Femur (tissue), 1 donor: Measurements from ENCODE around the gene LTBP1.

Source experiments
- DNase-seq: peaks from one replicate; pipeline ENCODE4 v3.0.0-alpha.2; 2017

The LTBP1 gene

DNA sequence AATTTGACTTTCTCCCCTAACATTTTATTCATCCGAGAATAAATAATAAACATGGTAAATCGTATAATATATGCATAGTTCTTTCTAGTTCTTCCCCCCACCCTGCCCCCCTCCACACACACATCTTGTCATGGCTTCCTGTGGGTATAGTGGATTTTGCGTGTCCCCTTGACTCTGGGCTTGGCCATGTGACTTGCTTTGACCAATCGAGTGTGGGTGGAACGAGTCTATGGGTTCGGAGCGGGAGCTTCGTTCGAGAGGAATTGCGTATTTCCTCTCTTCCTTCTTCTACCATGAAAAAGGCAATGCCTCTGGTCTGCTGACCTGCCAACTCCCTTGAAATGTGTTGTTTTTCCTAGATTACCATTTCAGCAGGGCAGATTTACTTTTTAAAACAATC is 175.2 kb downstream of the LTBP1 start:
- DNase-seq, result no peak

DNA sequence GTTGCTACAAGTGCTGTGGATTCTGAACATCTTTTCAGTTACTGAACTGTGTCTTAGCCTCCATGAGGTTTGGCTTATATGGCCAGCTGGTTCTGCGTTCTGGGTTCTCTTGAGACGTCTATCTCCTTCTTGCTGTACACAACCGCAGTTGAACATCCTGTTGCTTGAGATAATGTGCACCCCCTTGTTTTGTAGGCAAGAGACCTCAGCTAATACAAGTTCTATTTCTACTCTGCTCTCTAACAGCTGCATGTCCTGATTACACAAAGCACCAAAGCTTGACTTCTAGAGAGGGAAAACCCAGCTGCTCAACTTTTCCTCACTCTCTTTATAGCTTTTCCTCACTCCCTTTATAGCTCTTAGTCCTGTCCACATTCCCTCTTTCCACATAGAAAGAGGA is 176.0 kb downstream of the LTBP1 start:
- no peak for DNase-seq

DNA sequence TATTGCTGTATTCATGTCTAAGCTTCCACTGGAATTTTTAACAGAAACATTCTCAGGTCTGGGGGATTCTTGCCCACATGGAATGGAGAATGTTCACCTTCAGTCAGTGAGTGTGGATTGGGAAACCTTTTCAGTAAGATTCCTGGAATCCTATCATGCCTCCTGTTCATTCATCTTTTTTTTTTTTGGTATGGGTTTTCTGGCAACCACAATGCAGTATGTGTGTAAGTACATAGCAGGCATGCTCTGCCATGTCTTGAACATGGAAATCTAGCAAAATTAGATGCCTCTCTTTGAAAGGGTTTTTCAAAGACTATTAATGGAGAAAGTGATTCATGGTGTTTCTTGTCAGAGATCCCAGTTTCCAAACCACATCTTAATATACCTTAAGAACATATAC is 176.5 kb downstream of the LTBP1 start:
- no peak for DNase-seq

DNA sequence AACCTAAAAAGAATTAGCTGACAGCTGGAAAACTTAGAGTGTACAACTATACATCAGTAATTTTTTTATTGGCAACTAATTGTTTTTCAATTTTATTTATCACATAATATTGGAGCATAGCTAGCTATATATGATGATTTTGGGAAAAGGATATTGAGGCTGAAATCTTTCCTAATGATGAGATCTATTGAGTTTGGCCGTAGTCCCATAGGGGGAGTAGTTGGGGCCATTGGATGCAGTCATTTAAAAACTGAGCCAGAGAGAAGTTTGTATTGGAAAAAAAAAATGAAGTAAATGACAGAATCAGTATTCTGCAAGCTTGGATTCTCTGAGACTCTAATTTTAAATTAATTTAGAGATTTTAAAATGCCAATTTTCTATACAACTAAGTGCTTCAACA is 179.8 kb downstream of the LTBP1 start:
- DNase-seq, result no peak

DNA sequence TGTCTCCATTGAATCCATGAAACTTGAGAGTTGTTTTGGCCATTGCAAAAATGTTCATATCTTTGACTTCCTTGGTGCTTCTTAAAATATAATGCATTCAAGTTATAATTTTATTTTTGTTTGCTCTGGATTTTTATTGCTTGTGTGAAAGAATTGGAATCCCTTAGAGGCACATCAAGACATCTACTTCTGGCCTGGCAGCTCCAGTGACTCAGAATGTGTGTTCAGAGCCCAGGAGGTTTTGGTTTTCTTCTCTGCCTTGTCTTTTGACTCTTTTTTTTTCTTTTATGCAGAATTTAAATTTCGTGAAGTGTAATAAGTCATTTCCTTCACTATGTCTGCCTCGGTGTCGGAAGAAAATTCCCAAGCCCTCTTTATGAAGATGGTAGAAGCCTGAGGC is 180.2 kb downstream of the LTBP1 start:
- DNase-seq, result no peak

DNA sequence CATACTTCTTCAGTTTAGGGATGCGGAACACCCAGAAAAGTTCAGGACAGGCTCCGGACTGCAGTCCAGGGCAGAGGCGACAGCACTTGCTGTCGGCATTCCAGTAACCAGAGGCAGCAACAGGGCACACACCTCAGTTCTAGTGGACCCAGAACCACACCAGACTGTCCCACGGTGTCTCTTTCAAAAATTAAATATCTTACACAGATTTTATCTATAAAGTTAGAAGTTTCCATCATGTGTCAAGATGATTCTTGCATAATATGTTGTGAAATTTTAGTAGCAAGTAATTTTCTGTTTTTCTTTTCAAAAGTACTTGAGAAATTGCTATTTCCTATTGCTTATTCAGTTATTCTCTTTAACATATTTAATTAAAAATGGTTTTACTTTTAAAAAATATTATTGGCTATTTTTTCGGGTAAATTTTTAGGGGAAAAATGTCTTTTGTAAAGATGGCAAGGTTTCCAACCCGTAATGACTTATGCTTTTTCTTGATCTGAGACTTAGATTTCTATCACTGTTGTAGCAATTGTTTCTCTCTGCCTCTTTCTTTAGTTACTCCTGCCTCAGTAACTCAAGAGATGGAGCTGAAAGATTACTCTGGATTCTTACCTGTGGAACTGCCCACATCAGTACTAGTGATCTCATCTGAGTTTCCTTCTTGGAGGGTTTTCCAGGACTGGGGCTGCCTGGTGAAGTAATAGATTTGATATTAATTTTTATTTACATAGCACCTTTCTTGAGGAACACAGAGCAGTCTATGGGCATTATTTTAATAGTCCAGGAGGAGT is 182.7 kb downstream of the LTBP1 start:
- no peak for DNase-seq

DNA sequence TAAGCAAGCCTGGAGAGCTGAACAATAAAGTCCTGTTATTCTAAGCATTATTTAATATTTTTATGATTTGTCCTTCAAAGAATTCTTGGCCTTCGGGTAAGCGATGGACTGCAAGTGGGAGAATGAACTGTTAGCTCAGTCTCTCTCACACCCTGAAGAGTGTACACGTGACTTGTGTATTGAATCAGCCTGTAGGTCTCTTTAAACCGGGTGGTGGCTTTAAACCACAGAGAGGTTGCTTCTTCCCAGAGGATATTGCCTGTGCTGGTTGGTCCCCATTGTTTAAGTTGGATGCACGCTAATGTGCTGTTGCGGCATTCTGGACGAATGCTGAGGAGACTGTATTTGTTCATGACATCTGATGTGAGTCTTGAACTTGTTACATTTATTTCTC is 183.3 kb downstream of the LTBP1 start:
- no peak for DNase-seq

DNA sequence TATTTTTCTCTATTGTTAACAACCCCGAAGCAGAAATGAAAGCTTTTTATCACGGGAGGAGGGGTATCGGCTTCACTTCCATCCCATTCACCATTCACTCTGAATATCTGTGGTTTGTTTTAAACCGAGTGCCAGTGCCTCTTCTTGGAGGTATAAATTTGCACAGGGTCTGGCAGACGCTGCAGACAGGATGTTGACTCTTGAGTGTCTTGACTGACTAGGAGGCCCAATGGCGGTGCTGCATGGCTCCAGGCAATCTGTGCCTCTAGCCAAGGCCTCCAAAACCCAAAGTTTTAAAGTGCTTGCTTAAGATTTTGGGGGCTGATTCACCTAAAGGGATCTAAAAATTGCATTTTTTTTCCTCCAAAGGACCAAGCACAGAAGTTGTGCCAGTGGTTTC is 183.8 kb downstream of the LTBP1 start:
- DNase-seq, result no peak

DNA sequence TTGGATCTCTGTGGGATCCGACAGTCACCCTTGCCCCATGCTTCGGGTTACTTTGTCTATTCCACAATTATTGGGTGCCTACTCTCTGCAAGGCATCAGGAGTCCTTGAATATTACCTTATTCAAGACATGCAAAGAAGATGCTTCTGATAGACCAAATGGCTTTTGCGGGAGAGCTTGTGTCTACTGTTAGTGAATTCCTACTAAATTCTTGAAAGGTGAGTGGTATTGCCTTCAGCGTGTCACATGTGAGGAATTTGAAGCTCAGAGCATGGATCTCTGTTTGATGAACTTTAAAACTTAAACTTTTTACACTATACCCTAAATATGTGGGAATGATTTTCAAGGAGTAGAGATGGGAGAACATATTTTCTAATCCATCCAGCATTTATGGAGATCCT is 184.4 kb downstream of the LTBP1 start:
- no peak for DNase-seq

DNA sequence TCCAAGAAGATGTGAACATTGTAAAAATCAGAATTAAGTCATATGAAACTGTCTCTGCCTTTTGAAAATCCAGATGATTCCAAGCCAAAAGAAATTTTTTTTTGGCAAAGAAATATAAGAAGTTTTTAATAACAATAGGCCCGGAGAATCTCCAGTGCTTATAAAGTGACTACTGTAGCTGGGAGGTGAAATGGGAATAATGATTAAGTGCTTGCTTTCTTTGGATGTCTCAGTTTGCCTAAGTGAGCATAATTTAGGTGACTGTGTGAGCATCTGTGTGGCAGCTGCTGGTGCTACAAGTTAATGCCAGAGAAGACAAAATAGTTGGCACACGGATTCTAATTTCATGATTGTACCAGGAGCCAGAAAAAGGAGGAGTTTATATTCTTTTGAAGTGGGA is 185.0 kb downstream of the LTBP1 start:
- DNase-seq, result no peak

DNA sequence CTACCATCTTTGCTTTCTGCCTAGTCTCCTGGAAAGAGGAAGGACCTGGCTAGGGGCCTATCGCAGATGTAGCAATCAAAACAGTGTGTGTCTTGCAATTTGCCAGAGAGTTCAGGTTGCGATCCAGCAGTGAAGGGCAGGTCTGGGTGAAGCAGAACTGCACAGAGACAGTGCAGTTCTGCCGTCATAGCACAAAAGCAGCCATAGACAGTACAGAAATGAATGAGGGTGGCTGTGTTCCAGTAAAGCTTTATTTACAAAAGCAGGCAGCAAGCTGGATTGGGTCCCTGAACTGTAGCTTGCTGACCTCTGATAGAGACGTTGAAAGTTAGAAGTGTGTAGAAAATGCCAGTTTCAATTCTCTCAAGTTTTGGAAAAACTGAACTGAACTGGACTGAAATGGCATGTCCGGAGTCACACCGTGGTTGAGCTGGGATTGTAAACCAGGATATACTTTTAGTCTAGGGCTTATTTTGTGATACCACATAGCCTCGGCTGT is 186.8 kb downstream of the LTBP1 start:
- peak; percentile 39 for DNase-seq

DNA sequence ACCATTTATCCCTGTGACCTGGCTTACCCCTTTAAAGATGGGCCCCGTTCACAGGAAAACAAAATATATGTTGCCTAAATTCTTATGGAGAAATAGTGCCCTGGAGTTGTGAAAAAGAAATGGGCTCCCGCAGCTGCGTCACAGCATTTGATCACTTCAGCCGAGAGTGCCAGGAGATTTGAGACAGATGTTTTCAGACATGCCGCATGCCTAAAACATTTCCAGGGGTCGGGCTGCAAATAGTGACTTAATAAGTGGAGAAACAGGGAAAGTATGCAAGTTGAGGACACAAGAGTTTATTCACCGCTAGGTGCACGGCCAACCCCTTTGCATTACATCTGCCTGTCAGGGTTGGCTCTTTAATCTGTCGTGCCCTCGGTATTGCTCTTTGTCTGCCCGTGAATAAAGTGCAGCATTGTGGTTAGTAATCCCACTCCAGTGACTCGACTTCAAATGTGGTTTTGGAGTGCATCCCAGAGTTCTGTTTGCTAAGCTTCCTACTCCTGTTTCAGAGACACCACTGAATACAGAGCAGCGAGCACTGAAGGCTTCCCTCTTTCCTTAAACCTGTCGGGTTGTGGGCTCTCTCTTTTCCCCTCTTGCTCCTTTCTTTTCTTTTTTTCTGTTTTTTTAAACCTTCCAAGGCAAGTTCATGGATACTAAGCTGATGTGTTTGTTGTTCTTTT is 187.5 kb downstream of the LTBP1 start:
- peak; percentile 87 for DNase-seq

DNA sequence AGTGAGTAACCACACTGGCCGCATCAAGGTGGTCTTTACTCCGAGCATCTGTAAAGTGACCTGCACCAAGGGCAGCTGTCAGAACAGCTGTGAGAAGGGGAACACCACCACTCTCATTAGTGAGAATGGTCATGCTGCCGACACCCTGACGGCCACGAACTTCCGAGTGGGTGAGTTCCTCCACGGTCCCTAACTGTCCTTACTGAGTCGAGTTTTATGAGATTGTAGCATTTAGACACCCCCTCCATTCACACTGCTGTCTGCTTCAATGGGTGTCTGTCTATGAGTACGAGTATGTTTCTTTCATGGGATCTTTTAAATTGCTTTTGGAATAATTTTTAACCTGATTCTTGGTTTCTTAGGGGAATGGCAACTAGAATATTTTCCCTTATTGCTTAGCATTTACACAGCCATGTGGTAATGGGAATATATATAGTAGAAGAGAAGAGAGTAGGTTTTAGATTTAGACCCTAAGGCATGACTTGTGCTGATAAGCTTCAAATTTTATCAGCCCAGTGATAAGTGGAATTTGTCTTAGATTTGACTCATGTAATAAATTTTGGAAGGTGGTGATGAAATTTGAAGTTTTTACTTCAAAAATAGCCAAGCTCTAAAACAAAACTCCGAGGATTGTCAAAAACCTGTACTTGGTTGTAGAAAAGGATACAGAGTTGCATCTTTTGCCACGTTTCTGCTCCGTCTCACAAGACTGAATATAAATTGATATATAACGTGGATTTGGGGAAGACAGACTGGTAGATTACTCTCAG is 188.2 kb downstream of the LTBP1 start:
- DNase-seq, result peak; percentile 58

DNA sequence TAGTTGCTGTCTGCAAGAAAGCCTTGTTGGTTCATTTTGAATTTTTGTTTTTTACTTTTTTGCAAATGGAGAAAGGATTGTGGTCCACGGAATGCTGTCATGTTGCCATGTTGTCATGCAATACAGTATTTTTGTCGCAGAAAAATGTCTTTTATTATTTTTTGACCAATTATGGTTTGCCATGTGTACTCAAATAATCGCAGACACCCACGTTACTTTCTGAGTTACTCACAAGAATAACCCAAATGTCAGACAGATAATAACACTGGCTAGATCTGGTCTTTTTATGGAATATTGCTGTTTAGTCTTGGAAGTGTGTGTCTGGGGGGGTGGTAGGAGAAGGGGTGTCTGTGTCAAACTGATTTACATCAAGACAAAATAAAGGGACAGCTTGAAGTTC is 188.9 kb downstream of the LTBP1 start:
- DNase-seq, result no peak

DNA sequence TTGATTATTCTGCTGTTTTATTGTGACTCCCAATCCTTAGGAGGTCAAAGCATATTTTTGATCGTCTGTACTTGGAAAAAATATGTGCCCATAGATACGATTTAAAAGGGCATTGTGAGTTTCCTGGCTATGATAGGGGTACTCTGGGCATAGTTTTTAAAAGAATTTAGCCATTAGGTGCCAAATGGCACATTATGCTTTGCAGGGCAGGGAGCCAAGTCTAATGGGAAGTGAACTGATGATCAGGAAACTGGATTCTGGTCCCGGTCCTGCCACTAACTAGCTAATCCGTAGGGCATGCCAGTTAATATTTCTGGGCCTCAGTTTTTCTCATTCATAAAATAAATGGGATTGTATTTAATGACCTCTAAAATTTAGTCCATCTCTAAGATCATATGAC is 189.3 kb downstream of the LTBP1 start:
- DNase-seq, result no peak

DNA sequence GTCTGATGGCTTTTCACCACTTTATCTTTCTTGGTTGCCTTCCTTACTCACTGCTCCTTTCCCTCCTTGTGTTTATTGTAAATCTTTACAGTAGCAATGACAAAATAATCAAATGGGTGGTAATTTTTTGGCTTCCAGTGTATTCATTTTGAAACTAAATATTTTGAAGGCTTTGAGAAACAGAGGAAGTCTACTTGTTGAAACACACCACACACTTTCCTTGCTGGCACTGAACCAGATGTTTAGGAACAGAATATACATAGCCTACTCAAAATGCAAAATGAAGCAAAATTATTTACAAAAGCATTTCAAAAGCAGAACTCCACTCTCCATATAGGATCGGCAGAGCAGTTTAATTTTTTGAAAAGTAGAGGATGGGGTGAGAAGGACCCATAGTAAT is 189.8 kb downstream of the LTBP1 start:
- no peak for DNase-seq

DNA sequence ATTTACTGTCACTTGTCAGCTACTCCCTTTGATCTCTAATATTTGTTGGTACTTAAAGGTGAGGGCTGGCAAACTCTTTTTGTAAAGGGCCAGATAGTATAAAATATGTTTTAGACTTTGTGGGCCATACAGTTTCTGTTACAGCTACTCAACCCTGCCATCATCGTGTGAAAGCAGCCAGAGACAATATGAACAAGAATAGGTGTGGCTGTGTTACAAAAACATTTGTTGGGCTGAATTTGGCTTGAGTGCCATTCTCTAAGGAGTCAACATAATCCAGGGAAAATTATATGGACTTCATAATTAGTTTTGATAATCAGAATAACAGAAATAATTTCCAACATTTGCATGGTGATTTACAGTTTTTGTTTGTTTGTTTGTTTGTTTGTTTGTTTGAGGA is 190.6 kb downstream of the LTBP1 start:
- no peak for DNase-seq

DNA sequence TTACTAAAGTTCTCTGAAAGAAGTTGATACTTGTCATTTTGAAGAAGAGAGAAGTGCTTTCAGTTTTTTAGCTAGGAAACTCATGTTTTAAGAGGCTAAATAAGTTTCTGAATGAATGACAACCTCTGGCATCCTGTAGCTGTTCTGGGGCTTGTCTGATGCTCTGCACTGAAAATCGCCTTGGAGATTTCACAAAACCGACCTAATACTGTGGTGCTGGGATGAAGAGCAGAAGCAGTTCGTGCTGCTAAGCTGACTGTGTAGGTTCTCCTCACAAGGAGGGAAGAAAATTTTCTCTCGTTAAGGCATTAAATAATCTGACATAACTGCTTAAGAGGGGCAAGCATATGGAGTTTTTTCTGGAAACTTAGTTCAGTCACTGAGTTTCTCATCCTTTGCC is 193.2 kb downstream of the LTBP1 start:
- no peak for DNase-seq

DNA sequence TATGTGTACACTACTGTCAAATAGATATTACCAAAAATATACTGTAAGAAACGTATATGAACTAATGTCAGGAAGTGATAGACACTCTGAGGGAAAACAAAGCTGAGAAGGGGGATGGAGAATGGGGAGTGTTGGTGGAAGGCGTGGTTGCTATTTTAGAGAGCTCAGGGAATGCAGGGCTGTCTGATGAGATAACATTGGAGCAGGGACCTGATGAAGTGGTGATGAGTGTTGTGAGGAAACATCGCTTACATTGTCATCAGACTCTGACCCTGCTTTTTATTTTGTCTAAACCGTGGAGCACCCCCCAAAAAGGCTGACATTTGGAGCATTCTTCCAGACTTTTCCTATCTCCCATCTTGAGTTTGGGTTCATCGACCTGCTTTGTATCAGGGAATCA is 194.7 kb downstream of the LTBP1 start:
- no peak for DNase-seq

DNA sequence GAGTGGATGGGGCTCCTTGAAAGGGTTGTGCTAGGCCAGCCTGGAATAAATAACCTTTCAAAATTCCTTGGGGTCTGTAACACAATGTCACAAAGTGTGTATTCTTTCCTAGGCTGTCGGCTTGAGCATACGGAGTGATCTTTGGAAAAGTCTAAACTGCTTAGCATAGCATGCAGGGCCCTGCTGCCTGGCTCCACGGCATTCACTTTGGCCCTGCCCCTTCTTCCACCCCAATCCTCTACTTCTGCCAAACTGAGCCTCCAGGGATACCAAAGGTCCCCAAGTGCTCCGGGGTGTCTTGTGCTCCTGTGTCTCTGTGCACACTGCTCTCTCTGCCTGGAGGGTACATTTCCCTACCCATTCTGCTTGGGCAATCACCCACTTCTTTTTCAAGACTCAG is 196.1 kb downstream of the LTBP1 start:
- no peak for DNase-seq

DNA sequence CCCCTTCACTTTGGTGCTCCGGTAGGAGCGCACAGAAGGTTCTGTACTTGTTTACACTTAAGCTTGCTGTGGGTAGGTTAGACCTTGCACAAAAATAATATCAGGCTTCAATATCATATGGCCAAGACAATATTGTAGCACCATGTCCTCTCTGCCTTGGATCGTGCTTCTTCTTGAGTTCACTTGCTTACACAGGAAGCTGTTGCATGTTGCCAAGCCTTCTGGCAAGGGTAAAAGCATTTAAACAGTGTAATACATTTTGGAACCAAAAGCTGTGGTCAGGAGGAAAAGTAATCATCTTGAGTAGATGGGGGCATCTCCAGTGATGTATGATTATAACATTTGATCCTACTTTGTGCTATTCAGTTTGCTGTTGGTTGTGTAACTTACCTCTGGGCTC is 197.5 kb downstream of the LTBP1 start:
- DNase-seq, result no peak

DNA sequence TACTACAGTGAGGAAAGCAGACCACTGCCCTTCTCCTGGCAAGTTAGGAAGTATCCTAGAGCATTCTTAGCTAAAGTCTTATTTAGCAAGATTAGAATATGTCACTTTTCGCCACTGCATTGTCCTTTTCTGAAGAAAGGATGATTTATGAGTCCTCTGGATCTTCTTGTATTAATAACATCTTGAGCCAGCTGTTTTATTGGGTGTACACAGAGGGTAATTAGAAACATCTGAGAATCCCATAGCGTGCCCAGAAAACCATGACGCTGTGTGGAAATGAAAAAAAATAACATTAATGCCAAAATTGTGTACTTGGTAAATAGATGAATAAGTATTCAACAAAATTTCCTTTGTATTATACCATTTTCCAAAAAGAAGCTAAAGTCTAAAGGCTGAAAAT is 198.7 kb downstream of the LTBP1 start:
- no peak for DNase-seq

DNA sequence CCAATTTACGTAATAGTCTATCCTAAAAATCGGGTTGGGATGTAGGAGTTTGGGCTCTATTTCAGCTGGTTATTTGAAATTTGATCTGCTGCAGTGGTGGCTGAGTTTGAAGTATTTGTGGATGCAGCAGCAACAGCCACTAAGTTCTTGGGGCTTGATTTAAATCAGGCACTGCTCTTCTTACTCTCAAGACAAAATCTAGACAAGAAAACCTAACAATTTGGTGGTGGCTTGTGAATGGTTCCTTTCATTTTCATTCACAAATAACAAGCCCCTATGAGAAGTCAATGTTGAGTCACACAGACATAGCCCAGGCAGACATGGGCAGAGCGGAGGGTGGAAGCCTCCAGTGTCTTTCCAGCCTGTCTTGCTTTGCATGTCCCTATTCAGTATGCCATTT is 199.3 kb downstream of the LTBP1 start:
- no peak for DNase-seq

DNA sequence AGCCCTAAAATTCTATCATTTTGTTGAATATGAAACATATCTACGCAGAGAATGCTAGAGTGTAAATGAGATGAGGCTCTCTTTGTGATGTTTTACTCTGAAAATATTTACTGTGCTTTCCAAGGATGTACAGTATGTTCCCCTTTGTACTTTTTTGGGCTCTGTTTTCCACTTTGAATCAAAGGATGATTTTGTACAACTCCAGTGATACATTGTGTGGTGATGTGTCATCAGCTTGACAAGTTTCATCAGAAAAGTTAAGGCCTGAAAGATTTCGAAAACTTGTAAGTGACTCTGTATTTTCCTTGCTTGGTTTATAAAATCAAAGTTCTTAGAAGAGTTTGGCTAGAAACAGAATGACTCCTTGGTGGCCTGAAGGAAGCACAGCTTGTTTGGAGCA is 206.3 kb downstream of the LTBP1 start:
- no peak for DNase-seq
